Stimulated activated CD8-positive, alpha-beta memory T cell treated with anti-CD3 and anti-CD28 coated beads, Interleukin-4, amount 100 ng/mL, for 24 hours (primary cell): ENCODE results near the gene SKAP1.
"Not testable (repeated sequence)": the region's sequence is repeated elsewhere in the genome, so short reads cannot be mapped to it uniquely, and the experiment has no call there.

ENCODE experiments used
- DNase-seq: peaks from one replicate; pipeline ENCODE4 v3.0.0-alpha.2; 2020; ENCODE audit warnings: low read depth

Gene SKAP1

GRCh38 chr17:48412841-48413240 is 17.2 kb downstream of the SKAP1 start:
- DNase-seq = no peak

- DNase-seq = not testable (repeated sequence)
These were observed 19.2 kb downstream of the SKAP1 start for GRCh38 chr17:48410821-48411220.

- DNase-seq = no peak
These were observed 20.4 kb downstream of the SKAP1 start for GRCh38 chr17:48409607-48410006.

- no peak for DNase-seq
These were observed 23.0 kb downstream of the SKAP1 start for GRCh38 chr17:48406936-48407567.

- DNase-seq = no peak
These were observed 35.2 kb downstream of the SKAP1 start for GRCh38 chr17:48394821-48395220.

GRCh38 chr17:48393283-48393682 is 36.7 kb downstream of the SKAP1 start:
- no peak for DNase-seq

- DNase-seq = no peak
These were observed 37.2 kb downstream of the SKAP1 start for GRCh38 chr17:48392857-48393256.

GRCh38 chr17:48391444-48391843 is 38.6 kb downstream of the SKAP1 start:
- DNase-seq = no peak

- DNase-seq = no peak
These were observed 40.1 kb downstream of the SKAP1 start for GRCh38 chr17:48389903-48390302.

- no peak for DNase-seq
These were observed 40.9 kb downstream of the SKAP1 start for GRCh38 chr17:48388955-48389743.

GRCh38 chr17:48386826-48387225 is 43.2 kb downstream of the SKAP1 start:
- no peak for DNase-seq

GRCh38 chr17:48385319-48385718 is 44.7 kb downstream of the SKAP1 start:
- DNase-seq = no peak

- no peak for DNase-seq
These were observed 45.9 kb downstream of the SKAP1 start for GRCh38 chr17:48384164-48384563.

GRCh38 chr17:48382989-48383388 is 47.0 kb downstream of the SKAP1 start:
- DNase-seq = no peak

GRCh38 chr17:48378708-48379392 is 51.2 kb downstream of the SKAP1 start:
- DNase-seq = no peak

- DNase-seq = no peak
These were observed 51.8 kb downstream of the SKAP1 start for GRCh38 chr17:48378238-48378637.

GRCh38 chr17:48376682-48377325 is 53.2 kb downstream of the SKAP1 start:
- DNase-seq = no peak

GRCh38 chr17:48375356-48375755 is 54.7 kb downstream of the SKAP1 start:
- DNase-seq = no peak

GRCh38 chr17:48374650-48375230 is 55.3 kb downstream of the SKAP1 start:
- DNase-seq = no peak

- no peak for DNase-seq
These were observed 56.1 kb downstream of the SKAP1 start for GRCh38 chr17:48373883-48374282.

GRCh38 chr17:48373130-48373830 is 56.7 kb downstream of the SKAP1 start:
- no peak for DNase-seq

GRCh38 chr17:48368967-48369366 is 61.0 kb downstream of the SKAP1 start:
- not testable (repeated sequence) for DNase-seq
